HCEC 1CT (cell line): ENCODE results near the gene TNFRSF11A.

Experiments
- DNase-seq: peaks from one replicate; pipeline ENCODE4 v3.0.0-alpha.2; 2017

Gene TNFRSF11A

DNA sequence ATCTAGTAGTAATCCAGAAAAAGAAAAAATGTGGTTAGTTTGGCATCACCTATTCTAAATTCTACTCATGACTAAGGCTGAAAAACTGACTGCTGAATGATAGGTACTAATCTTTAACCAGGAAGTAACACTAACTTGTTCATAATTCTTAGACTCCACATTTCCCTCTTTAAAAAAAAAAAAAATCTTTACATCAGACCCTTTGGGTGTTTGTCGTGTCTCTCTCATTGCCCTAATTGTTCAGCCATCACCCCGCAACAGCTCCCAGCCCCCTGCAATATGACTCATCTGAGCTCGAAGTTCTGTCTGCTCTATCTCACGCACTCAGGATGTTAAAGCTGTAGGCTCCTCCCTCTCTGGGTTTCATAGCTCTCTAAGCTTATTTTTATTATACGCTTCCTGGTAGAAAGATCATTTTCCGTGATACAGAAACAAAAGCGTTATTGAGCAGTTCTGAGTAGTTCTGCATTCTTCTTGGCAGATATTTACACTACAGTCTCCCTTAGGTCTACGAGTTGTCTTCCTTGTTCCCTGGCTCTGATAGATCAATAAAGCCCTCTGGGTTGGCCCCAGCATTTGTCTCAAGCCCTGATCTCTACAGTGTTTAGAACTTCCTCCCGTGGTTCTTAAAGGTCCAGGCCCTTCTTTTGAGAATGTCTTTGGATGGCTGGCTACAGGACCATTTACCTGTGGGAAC, 95.6 kb downstream of the TNFRSF11A start:
- peak; percentile 77 for DNase-seq

- peak; percentile 96 for DNase-seq
Measured at GRCh38 chr18:62425465-62426190, 100.5 kb downstream of the TNFRSF11A start.

- no peak for DNase-seq
Measured at GRCh38 chr18:62426191-62426488, 101.0 kb downstream of the TNFRSF11A start.

DNA sequence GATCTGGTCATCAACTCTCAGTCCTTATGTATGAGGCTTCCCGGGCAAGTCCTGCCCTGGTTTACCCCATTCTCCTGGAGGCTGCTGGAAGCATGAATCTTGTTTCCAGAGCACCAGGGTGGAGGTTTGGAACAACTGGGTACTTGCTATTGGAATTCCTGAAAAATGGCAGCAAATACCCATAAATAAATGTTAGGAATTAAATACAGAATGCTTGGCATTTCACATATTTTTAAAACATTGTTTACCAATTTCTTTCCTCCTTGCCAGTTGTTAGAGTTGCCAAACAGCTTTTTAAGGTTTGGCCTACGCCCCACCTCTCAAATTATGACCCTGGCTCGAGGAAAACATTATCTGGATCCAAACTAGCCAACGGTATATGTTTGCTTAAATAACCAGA, 107.1 kb downstream of the TNFRSF11A start:
- no peak for DNase-seq

DNA sequence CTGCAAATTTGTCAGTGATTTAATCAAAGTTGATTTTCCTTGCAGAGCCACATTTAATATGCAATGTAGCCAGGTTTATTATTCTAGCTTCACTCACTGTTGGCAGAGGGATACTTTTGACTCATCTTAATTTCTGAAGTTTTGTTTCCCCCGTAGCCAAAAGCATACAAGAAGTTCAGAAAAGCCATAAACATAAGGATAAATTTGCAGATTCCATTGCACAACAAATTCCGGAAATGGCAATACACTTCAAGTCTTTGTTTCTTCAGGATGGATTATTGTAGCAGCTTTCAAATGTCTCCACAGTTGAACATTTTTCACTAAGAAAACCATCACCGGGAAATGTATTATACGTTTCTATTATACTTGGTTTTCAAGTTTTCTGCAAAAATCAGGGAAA, 109.7 kb downstream of the TNFRSF11A start:
- peak; percentile 50 for DNase-seq

DNA sequence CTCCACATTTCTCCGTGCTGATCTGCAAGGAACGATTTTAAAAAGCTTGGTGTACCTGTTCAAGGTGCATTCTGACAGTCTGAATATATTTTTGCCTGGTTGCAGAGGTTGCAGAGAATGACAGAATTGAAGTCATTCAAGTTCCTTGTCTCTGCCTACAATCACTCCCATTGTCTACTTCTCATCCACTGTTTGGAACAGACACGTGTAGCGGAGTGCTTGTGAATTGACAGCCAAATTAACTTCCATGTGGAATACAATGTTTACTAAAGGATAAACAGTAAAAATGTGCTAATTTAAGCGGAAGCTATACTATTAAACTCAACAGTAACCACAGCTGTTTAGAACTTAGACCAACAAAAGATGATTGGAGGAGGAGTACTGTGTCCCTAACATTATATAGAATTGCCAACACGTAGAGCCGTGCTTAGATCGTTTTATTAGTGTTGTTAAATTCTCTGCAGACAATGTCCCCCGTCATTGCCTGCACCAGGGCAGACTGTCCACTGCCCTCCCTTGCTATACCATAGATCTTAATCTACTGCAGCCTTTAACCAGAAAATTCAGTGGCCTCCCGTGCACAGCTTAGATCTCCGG, 110.4 kb downstream of the TNFRSF11A start:
- DNase-seq = no peak

DNA sequence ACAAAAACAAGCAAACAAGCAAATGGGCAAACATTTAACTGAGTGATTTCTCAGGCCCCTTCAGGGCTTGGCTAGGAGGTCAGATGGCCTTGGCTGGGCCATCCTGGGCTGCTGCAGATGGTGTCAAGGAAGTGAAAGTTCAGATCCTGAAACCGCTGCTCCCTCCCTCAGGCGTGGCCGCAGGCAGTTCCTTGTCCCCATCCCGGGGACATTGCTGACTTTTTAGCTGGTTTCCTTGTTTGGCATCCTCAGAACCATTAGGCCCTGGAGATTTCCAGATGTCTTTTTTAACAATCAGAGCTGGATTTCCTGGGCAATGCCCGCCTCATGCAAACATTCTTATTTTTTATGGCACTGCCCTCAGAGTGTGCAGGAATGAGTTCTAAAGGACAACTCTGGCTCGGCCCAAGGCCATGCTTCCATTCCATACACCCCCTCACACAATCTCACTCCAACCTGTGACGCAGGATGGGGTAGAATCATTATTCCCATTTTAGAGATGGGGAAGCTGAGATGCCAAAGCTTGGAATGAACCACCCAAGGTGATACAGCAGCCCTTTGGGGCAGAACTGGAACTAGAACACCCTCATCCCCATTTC, 111.6 kb downstream of the TNFRSF11A start:
- no peak for DNase-seq

DNA sequence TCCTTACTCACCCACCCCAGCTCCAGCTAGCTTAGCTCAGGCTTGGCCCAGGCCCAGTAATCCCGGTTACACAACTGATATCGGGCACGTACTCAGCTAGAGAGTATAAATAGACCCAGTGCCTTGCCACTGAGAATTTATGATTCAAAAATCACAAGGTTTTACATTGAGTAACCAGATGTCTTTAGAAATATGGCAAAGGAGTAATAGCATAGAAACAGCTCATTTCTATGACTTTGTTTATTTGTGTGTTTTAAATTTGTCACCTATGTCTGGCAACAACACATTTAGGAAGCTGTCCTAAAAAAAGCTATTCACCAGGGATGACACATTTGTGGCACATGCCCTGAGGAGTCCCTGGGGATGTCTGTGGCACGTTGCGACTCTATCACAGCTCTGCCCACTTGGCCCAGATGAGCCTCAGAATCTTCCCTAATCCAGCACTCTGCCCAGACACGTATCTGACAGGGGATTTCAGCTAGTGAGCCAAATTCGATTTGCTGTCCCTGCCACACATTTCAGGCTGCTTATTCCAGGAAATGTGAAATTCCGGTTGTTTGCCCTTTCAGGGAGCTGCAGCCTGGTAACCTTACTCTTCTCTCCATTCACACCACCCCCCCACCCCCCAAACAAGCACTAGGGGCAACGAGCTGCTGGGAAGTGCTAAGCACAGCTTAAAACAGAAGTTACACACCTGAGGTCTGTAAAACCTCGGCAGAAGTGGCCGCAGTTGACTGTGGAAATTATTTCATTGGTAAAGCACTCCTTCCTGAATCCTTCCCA, 112.3 kb downstream of the TNFRSF11A start:
- DNase-seq = peak; percentile 92

GRCh38 chr18:62438018-62438329, 112.9 kb downstream of the TNFRSF11A start:
- DNase-seq = peak; percentile 90

GRCh38 chr18:62438402-62438801, 113.3 kb downstream of the TNFRSF11A start:
- peak; percentile 29 for DNase-seq

DNA sequence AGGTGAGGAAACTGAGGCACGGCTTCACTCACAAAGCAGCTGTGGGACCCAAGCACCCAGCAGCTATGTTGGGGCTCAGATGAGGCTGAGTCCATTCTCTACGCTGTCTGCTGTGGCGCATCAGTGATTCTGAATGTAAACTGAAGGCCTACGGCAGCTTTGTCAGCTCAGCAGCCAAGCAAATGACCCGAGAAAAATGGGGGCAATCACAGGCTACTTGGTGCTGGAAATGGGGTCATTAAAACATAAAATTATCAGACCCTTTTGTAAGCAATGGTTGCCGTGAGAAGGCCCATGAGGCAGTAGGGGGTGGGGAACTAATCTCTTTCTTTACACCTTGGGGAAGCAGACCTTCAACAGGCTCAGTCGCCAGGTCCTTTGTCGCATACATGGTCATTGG, 113.8 kb downstream of the TNFRSF11A start:
- no peak for DNase-seq
